Measurements from ENCODE around the gene ALK.

ALK gene

GRCh38 chr2:29250977-29251376 is 670.4 kb downstream of the ALK start:
- no peak overlapping the region for H3K9ac ChIP-seq (ENCODE audit: low read depth, low read length, poor library complexity)
- no peak overlapping the region for H2BK120ac ChIP-seq (ENCODE audit: low read depth, low read length)
- no peak overlapping the region for H2BK5ac ChIP-seq (ENCODE audit: low read length)
- no peak overlapping the region for H4K91ac ChIP-seq (ENCODE audit: low read depth, low read length, poor library complexity)
- no peak overlapping the region for H2BK12ac ChIP-seq (ENCODE audit: low read length)
- WGBS, 2 donors (ENCODE audit: extremely low coverage in 2 of 2, insufficient read length in 2 of 2, insufficient replicate concordance in 1 of 2) = no CpG with 5 or more reads among the region's 7 CpGs
- no peak overlapping the region for H3K4me3 ChIP-seq (ENCODE audit: low read length in 2 of 2)
- no peak overlapping the region for H2BK15ac ChIP-seq (ENCODE audit: low read length)
- H2AK5ac ChIP-seq (ENCODE audit: low read depth, low read length) = no peak overlapping the region
- no peak overlapping the region for H3K14ac ChIP-seq (ENCODE audit: low read length)
- H3K4me1 ChIP-seq (ENCODE audit: control insufficient read depth in 2 of 2, insufficient read depth in 1 of 2, low read depth in 1 of 2, low read length in 2 of 2) = peaks cover 0 to 2% of the 10 kb centered on the region in 2 donors
- H2AFZ ChIP-seq (ENCODE audit: low read length) = no peak overlapping the region
- H3K4ac ChIP-seq (ENCODE audit: low read length) = no peak overlapping the region
- no peak overlapping the region for H3K4me2 ChIP-seq (ENCODE audit: insufficient read depth, low read length, poor library complexity, severe bottlenecking)
- H3K36me3 ChIP-seq (replicated peaks in 1 of 2; ENCODE audit: control insufficient read depth in 2 of 2, insufficient read depth in 2 of 2, low read length in 2 of 2) = no peaks in the 10 kb centered on the region
- H3K79me1 ChIP-seq (ENCODE audit: low read depth, low read length) = no peaks in the 10 kb centered on the region
- peak overlapping the region; percentile 72 for H3K18ac ChIP-seq (ENCODE audit: low read length)
- no peaks in the 10 kb centered on the region for H3K9me3 ChIP-seq (replicated peaks in 1 of 2; ENCODE audit: control insufficient read depth in 2 of 2, insufficient read depth in 1 of 2, low read depth in 1 of 2, low read length in 2 of 2)
- H3K27ac ChIP-seq (replicated peaks; ENCODE audit: low read length) = no peak overlapping the region
- H4K8ac ChIP-seq (ENCODE audit: low read depth, low read length) = no peak overlapping the region
- H3K23ac ChIP-seq (ENCODE audit: low read depth, low read length, poor library complexity) = no peak overlapping the region
- H3K27me3 ChIP-seq (ENCODE audit: control insufficient read depth in 3 of 3, insufficient read depth in 3 of 3, low read depth in 1 of 3, low read length in 3 of 3) = peaks cover 0 to 2% (median 0%) of the 10 kb centered on the region in 3 experiments
- DNase-seq (ENCODE audit: low spot score) = no peak

- Histone ChIP-seq H3K4me3 (ENCODE audit: low read length in 2 of 2) (no peak overlapping the region), H3K79me1 (ENCODE audit: low read depth, low read length) (no peaks in the 10 kb centered on the region), H2BK12ac (ENCODE audit: low read length) (no peak overlapping the region), H3K4me2 (ENCODE audit: insufficient read depth, low read length, poor library complexity, severe bottlenecking) (no peak overlapping the region), H3K9ac (ENCODE audit: low read depth, low read length, poor library complexity) (peak overlapping the region; percentile 64), H2AFZ (ENCODE audit: low read length) (no peak overlapping the region), H3K27ac (replicated peaks; ENCODE audit: low read length) (no peak overlapping the region), H3K4me1 (ENCODE audit: control insufficient read depth in 2 of 2, insufficient read depth in 1 of 2, low read depth in 1 of 2, low read length in 2 of 2) (peaks cover 0 to 2% of the 10 kb centered on the region in 2 donors), H3K18ac (ENCODE audit: low read length) (peak overlapping the region; percentile 72), H3K4ac (ENCODE audit: low read length) (no peak overlapping the region), H3K27me3 (ENCODE audit: control insufficient read depth in 3 of 3, insufficient read depth in 3 of 3, low read depth in 1 of 3, low read length in 3 of 3) (no peaks in the 10 kb centered on the region), H2BK15ac (ENCODE audit: low read length) (no peak overlapping the region), H3K23ac (ENCODE audit: low read depth, low read length, poor library complexity) (no peak overlapping the region), H2BK5ac (ENCODE audit: low read length) (no peak overlapping the region), H3K9me3 (replicated peaks in 1 of 2; ENCODE audit: control insufficient read depth in 2 of 2, insufficient read depth in 1 of 2, low read depth in 1 of 2, low read length in 2 of 2) (no peaks in the 10 kb centered on the region), H4K91ac (ENCODE audit: low read depth, low read length, poor library complexity) (no peak overlapping the region), H2AK5ac (ENCODE audit: low read depth, low read length) (no peak overlapping the region), H4K8ac (ENCODE audit: low read depth, low read length) (no peak overlapping the region), H3K14ac (ENCODE audit: low read length) (no peak overlapping the region), H2BK120ac (ENCODE audit: low read depth, low read length) (no peak overlapping the region), H3K36me3 (replicated peaks in 1 of 2; ENCODE audit: control insufficient read depth in 2 of 2, insufficient read depth in 2 of 2, low read length in 2 of 2) (no peaks in the 10 kb centered on the region)
- no peak for DNase-seq (ENCODE audit: low spot score)
- WGBS, 2 donors (ENCODE audit: extremely low coverage in 2 of 2, insufficient read length in 2 of 2, insufficient replicate concordance in 1 of 2) = no CpG with 5 or more reads among the region's 11 CpGs
Observed at GRCh38 chr2:29249666-29250253, 671.6 kb downstream of the ALK start.

GRCh38 chr2:29247336-29247914 is 674.0 kb downstream of the ALK start:
- no CpG with 5 or more reads among the region's 7 CpGs for WGBS, 2 donors (ENCODE audit: extremely low coverage in 2 of 2, insufficient read length in 2 of 2, insufficient replicate concordance in 1 of 2)

GRCh38 chr2:29246383-29247300 is 674.7 kb downstream of the ALK start:
- H4K8ac ChIP-seq (ENCODE audit: low read depth, low read length) = no peak overlapping the region
- H3K4me2 ChIP-seq (ENCODE audit: insufficient read depth, low read length, poor library complexity, severe bottlenecking) = no peak overlapping the region
- no peak for DNase-seq (ENCODE audit: low spot score)
- no peak overlapping the region for H3K9ac ChIP-seq (ENCODE audit: low read depth, low read length, poor library complexity)
- no peaks in the 10 kb centered on the region for H3K9me3 ChIP-seq (replicated peaks in 1 of 2; ENCODE audit: control insufficient read depth in 2 of 2, insufficient read depth in 1 of 2, low read depth in 1 of 2, low read length in 2 of 2)
- H3K23ac ChIP-seq (ENCODE audit: low read depth, low read length, poor library complexity) = peak overlapping the region; percentile 62
- H3K18ac ChIP-seq (ENCODE audit: low read length) = peak overlapping the region; percentile 81
- peak overlapping the region; percentile 16 for H2BK15ac ChIP-seq (ENCODE audit: low read length)
- no CpG with 5 or more reads among the region's 36 CpGs for WGBS, 2 donors (ENCODE audit: extremely low coverage in 2 of 2, insufficient read length in 2 of 2, insufficient replicate concordance in 1 of 2)
- peak overlapping the region; percentile 60 for H2AK5ac ChIP-seq (ENCODE audit: low read depth, low read length)
- peak overlapping the region; percentile 38 for H2BK120ac ChIP-seq (ENCODE audit: low read depth, low read length)
- no peaks in the 10 kb centered on the region for H3K27me3 ChIP-seq (ENCODE audit: control insufficient read depth in 3 of 3, insufficient read depth in 3 of 3, low read depth in 1 of 3, low read length in 3 of 3)
- no peaks in the 10 kb centered on the region for H3K36me3 ChIP-seq (replicated peaks in 1 of 2; ENCODE audit: control insufficient read depth in 2 of 2, insufficient read depth in 2 of 2, low read length in 2 of 2)
- peak overlapping the region; percentile 57 for H4K91ac ChIP-seq (ENCODE audit: low read depth, low read length, poor library complexity)
- peaks cover 0 to 2% of the 10 kb centered on the region in 2 donors for H3K4me1 ChIP-seq (ENCODE audit: control insufficient read depth in 2 of 2, insufficient read depth in 1 of 2, low read depth in 1 of 2, low read length in 2 of 2)
- no peak overlapping the region for H3K14ac ChIP-seq (ENCODE audit: low read length)
- no peak overlapping the region for H3K27ac ChIP-seq (replicated peaks; ENCODE audit: low read length)
- H2AFZ ChIP-seq (ENCODE audit: low read length) = peak overlapping the region; percentile 48
- peak overlapping the region; percentile 36 for H2BK12ac ChIP-seq (ENCODE audit: low read length)
- H3K4ac ChIP-seq (ENCODE audit: low read length) = no peak overlapping the region
- no peaks in the 10 kb centered on the region for H3K79me1 ChIP-seq (ENCODE audit: low read depth, low read length)
- H3K4me3 ChIP-seq (ENCODE audit: low read length in 2 of 2) = no peak overlapping the region
- no peak overlapping the region for H2BK5ac ChIP-seq (ENCODE audit: low read length)

More at GRCh38 chr2:29247336-29247914, 674.0 kb downstream of the ALK start:
- Histone ChIP-seq H2AK5ac (ENCODE audit: low read depth, low read length) (no peak overlapping the region), H3K9ac (ENCODE audit: low read depth, low read length, poor library complexity) (peak overlapping the region; percentile 51), H3K23ac (ENCODE audit: low read depth, low read length, poor library complexity) (no peak overlapping the region), H3K36me3 (replicated peaks in 1 of 2; ENCODE audit: control insufficient read depth in 2 of 2, insufficient read depth in 2 of 2, low read length in 2 of 2) (no peaks in the 10 kb centered on the region), H2BK120ac (ENCODE audit: low read depth, low read length) (no peak overlapping the region), H3K18ac (ENCODE audit: low read length) (peak overlapping the region; percentile 67), H4K91ac (ENCODE audit: low read depth, low read length, poor library complexity) (no peak overlapping the region), H2BK15ac (ENCODE audit: low read length) (no peak overlapping the region), H3K4me2 (ENCODE audit: insufficient read depth, low read length, poor library complexity, severe bottlenecking) (no peak overlapping the region), H2BK5ac (ENCODE audit: low read length) (no peak overlapping the region), H4K8ac (ENCODE audit: low read depth, low read length) (no peak overlapping the region), H3K27me3 (ENCODE audit: control insufficient read depth in 3 of 3, insufficient read depth in 3 of 3, low read depth in 1 of 3, low read length in 3 of 3) (no peaks in the 10 kb centered on the region), H3K14ac (ENCODE audit: low read length) (no peak overlapping the region), H3K4me1 (ENCODE audit: control insufficient read depth in 2 of 2, insufficient read depth in 1 of 2, low read depth in 1 of 2, low read length in 2 of 2) (peaks cover 0 to 2% of the 10 kb centered on the region in 2 donors), H2AFZ (ENCODE audit: low read length) (no peak overlapping the region), H3K4ac (ENCODE audit: low read length) (no peak overlapping the region), H2BK12ac (ENCODE audit: low read length) (no peak overlapping the region), H3K79me1 (ENCODE audit: low read depth, low read length) (no peaks in the 10 kb centered on the region), H3K4me3 (ENCODE audit: low read length in 2 of 2) (no peak overlapping the region), H3K9me3 (replicated peaks in 1 of 2; ENCODE audit: control insufficient read depth in 2 of 2, insufficient read depth in 1 of 2, low read depth in 1 of 2, low read length in 2 of 2) (no peaks in the 10 kb centered on the region), H3K27ac (replicated peaks; ENCODE audit: low read length) (no peak overlapping the region)
- no peak for DNase-seq (ENCODE audit: low spot score)

Measured in neuronal stem cell (in vitro differentiated cells).